ENCODE data around the gene ADAMTS12.

Gene ADAMTS12

DNA sequence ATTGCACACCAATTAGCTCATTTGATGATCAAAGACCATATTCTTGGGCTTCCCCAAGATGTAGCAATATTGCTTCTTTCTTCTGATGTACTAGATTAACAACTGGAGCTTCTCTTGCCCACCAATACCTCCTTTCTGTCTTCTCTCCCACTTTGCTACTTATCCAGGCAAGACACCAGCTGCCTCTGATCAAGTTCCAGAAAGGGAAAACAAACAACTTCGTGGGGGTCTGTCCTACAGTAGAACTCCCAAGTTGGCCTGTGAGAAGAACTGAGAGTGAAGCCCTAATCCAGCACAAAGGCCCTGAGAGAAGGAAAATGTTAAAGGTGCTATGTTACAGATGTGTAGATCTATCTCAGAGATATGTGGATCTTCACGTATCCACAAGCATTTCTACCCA is 44.9 kb downstream of the ADAMTS12 start:
- DNase-seq (ENCODE audit: low read depth), result no peak

DNA sequence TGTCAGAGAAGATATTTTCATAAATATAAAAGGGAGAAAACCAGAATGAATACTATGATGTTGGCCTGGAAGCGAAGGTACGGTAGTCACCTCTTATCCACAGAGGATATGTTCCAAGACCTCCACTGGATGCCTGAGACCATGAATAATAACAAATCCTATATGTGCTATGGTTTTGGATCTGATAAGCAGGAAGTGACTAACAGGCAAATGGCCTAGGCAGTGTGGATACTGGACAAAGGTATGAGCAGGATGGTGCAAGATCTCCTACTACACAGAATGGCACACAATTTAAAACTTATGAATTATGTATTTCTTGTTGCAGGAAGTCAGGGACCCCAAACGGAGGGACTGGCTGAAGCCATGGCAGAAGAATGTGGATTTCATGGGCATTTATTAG is 48.2 kb downstream of the ADAMTS12 start:
- DNase-seq (ENCODE audit: low read depth), result peak; percentile 86

DNA sequence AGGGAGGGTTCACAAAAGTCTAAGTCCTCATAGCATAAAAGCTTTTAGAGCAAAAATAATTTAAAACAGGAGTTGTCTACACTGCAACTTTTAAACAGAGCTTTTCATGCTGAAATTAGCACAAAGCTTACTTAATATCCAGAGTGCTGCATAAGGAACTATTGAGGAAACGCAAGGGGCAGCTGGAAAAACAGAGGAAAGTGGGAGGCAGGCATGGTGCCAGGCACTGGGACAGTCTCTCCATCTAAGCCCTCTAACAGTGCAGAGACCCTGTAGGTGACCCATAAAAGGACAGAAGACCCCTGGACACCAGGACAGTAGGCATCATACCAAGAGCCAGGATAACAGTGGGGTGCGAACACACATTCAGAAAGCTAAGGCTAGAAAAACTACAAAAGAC is 49.3 kb downstream of the ADAMTS12 start:
- no peak for DNase-seq (ENCODE audit: low read depth)

DNA sequence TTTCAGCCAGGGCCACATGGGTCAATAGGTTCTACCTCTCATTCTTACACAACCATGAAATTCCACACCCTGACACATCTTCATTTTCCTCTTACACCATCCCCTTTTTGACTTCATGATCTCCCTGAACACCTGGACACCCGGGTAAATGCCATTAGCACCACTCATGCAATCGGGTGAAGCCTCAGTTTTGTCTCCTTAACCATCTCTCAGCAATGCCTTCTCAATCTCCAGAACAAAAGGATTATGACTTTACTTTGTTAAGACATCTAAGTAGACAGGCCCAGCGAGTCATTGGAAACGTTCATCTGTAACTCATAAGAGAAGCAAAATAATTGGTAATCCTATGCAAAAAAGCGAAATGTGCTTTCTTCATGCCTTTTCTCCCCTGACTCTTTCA is 49.9 kb downstream of the ADAMTS12 start:
- no peak for DNase-seq (ENCODE audit: low read depth)

DNA sequence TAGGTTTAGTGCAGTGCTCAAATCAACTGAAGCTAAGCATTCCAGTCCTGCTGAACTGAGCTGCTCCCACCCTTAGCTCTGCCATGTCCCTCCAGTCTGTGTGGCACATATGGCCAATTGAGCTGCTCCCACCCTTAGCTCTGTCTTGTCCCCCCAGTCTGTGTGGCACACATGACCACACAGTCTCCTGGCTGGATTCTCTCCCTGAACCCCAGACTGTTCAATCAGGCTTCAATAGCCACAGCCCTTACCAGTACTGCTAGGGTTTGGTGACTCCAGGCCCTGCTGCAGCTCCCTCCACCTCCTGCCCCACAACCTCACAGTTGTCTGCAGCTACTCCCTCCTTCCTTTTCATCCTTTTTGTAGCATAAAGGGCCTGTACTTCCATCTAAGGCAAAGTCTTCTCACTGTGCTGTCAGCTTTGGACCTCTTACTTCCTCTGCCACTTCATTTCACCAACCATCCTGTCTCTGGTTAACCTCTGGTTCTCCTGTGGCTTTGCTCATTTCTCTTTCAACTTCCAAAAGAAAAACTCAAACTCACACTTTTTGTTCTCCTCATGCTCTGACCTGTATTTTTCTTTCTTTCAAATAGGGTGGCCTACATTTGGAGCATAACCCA is 50.8 kb downstream of the ADAMTS12 start:
- no peak for DNase-seq (ENCODE audit: low read depth)

DNA sequence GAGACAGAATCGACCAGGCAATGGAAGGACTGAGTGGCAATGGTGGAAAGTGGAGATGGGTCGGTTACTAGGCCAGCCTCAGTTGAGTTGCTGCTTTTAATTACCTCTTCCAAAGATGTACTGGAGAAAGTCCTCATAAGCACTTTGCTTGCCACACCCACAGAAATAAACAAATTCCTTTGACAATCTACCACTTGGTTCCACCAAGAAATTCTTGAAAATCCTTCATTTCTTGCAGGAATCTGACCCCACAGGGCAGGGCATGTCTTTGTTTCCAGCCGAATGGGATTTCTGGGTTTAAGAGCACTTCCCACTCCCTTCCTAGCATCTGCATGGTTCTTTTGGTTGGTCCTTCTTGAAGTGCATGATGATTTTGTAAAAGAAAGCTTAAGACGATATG is 54.5 kb downstream of the ADAMTS12 start:
- no peak for DNase-seq (ENCODE audit: low read depth)

DNA sequence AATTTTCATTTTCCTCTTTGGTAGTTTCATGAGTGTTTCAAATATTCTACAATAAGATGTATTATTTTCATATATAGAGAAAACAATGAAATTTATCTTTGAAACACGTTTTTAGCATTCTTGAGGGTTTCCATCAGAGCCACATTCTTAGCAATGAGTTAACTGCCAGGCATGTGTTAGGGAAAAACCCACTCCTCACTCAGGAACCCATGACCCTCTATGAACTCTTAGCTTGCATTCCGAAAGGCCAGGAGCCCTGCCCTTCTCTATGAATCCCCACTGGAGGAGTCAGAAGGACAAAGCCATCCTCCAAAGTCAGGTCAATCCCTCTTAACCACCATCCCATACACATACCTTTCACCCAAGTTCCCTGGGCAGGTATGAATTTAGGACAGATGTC is 57.5 kb downstream of the ADAMTS12 start:
- DNase-seq (ENCODE audit: low read depth), result peak; percentile 76

DNA sequence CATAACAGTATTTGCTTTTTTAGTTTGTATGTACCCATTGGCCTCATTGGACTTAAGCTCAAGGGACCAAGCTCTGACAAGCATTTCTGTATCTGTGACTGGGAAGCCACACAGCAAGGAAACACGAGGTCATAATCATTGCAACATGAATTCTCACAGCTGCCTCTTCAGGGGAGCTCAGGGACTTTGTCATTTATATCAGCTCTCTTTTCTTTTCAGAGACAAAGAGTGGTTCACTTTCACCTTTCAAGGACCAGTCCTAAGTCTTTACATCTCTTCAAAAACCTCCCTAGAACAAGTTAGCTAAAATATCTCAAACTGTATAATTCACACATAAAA is 58.6 kb downstream of the ADAMTS12 start:
- DNase-seq (ENCODE audit: low read depth), result no peak

DNA sequence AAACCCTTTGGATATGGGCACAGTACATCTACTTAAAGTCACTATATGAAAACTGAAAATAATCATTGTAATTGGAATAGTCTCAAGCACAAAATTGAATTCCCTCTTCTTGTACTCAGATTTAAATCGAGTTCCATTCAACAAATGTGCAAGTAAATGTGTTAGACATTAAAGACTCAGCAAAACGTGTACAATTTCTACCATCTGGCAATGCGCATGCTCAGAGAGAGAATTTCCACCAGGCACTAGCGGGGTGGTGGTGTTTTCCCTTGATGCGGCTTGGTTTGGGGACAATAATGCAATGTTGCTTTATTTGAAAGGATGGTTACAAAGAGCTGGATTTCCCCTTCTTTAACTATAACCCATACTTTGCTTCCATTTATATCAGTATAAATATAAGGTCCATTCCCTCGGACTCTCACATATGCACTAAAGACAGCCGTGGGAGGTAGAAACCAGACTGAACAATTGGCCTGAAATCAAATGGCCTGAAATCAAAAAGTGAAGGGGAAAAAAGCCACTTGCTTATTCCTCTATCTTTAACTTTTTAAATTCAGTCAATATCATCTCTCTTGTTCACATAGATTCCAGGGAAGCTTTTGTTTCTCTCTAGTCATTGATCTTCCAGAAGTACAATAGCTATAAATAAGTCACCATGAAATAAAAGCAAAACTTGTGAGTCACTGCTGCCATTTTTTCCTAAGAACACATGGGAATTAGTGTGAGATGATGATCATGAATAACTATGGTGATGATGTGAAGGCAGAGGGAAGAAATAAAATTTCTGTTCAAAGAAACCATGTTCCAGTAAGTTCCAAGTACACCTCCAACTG is 59.2 kb downstream of the ADAMTS12 start:
- DNase-seq (ENCODE audit: low read depth), result no peak

DNA sequence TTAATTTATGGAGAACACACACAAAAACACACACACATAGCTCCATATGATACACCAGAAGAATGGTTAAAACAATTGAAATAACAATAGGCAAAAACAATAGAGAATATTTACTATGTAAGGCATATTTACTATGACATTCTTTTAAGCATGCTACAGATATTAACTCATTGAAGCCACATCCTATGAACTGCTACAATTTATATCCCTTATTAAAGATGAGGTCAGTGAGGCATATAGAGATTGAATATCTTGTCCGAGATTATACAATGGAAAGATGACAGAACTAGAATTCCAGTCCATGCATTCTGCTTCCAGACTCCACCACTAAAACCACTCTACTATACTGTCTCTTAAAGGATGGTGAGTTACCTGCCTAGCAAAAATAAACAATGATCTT is 60.7 kb downstream of the ADAMTS12 start:
- no peak for DNase-seq (ENCODE audit: low read depth)

DNA sequence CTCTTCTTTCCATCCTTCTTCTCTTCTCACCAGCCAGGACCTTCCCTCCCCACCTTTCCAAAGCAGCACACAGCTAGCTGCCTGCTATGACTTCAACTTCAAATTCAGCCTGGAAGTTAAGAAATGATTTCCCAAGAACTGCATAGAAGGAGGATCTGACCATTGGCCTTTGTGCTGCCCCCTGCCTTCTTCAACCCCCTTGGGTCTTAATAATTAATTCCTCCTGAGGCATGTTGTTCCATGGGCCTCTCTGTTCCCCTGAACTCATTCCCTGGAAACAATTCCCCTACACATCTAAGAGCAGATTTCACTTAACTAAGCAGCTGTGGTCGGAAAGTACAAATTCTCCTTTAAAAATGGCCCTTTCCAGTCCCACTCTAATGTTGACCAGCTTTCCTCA is 62.4 kb downstream of the ADAMTS12 start:
- DNase-seq (ENCODE audit: low read depth), result no peak

DNA sequence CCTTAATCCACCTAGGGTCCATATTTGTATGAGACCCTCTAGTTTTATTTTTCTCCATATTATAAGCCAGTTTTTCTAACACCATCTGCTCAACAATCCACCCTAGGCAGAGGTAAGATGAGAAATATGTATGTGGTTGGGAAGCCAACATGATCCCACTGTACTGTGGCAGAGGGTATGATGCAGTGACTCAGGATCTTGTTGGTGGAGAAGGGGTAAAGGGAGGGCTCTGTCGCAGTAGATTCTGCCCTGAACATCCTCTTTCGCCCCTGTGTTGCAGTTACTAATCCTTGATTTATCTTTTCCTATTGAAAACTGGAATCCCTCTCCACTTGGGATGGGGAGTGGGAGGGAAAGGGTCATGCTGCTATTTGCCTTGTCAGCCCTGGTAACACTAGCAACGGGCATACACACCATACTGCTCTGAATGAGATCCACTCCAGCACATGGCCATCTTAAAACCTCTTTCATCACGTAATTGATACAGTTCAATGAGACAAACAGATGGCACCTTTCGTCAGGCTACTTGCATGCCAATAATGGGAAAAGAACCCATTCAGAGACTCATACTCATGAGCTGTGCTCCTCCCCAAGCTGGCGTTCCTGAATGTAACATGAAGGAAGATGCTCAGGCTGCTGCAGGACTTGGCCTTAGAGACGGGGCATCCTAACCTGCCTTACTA is 63.0 kb downstream of the ADAMTS12 start:
- DNase-seq (ENCODE audit: low read depth), result no peak

DNA sequence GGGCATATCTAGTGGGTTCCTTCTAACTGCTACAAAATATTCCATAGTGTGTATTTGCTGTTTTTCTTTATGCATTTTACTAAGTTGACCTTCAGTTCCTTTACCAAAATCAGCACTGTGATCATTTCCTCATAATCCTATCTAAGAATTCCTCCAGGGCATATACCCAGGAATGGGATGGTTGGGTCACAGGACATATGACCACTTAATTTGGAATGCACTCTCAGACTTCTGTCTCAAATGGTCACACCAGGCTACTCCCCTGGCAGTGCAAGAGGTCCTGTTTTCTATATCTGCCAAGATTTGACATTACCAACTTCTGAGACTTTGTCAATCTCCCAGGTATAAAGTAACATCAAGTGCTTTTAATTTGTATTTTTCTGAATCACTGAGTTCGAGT is 63.9 kb downstream of the ADAMTS12 start:
- DNase-seq (ENCODE audit: low read depth), result no peak

DNA sequence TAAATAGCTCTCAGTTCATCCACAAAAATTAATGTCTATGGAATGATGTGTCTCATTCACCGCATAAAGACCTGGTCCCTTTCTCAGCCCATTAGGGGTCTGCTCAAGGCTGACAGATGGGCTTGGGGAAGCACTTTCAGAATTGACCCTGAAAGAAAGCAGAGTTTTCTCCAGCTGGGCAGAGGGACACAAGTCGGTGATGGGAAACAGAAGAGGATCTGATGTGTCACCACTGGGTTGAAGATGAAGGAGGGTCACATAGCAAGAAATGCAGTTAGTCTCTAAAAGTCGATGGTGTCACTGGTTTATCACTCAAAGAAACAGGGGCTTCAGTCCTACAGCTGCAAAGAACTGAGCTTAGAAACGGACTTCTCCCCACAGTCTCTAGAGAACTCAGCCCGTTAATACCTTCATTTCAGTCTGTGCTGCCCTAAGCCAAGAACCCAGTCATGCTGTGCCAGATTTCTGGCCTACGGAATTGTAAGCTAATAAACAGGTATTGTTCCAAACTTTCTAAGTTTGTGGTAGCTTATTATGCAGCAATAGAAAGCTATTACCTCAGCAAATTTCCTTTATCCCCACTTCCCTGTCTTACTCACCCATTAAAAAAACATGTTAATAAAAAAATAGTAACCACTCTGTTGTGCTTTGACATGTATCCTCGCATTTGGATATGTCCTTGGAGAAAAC is 64.6 kb downstream of the ADAMTS12 start:
- DNase-seq (ENCODE audit: low read depth), result no peak

DNA sequence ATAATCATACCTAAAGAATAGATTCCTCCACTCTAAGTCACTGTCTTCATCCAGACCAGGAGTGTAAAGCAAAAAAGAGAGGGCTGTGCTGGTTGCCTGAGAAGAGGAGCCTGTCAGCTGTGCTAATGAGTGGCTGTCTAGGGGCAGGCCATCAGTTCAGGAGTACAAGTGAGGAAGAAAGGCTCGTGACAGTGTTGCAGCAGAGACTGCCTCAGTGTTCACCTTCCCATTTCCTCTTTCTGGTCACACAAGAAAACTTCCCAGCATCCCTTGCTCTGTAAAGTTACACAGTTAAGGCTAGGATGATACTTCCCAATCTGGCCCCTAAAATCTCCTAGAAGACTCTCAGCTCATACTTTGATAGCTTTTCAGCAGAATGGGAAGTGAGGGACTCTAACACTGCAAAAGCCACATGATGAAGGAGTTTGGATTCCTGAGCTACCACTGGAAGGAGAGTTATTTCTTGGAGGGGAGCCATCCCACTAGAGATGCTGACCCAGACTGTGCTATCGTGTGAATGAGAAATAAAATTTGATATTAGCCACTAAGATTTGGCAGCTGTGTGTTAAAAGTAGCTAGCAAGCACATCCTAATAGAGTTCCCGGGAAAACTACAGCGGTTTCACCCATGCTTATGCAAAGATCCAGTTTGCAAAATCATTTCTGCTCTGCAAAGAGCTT is 67.1 kb downstream of the ADAMTS12 start:
- DNase-seq (ENCODE audit: low read depth), result peak; percentile 72

DNA sequence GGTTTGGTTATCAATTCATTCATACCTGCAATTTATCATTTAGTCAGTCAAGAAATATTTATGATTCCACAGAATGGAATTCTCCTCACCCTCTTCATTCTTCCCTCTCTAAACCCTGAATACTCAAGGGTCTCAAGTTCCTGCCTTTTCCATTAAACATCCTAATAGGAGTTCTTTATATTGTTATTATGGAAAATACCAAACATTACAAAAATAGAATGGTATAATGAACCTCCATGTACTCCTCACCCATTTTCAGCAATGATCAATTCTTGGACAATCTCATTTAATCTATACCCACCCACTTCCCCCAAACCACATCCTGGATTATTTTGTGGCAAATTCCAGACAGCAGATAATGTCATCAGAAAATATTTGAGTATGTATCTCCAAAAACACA is 74.5 kb downstream of the ADAMTS12 start:
- DNase-seq (ENCODE audit: low read depth), result no peak

DNA sequence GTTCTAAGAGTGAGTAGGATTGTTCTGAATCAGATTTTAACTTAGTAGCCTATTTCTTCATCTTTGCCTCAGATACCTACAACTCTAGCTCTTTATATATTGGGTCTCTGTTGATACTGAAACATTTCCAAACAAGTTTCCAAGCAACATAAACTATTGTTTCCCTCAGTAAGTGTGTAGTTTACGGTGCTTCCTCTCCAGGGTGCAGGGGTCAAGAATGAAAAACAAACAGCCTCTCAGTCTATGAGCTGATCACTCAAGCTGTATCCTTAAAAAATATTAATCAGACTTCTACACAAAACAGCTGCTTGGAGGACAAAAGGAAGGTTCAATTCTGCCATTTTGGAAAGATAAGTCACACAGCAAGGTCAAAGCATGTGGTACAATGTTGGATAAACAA is 75.0 kb downstream of the ADAMTS12 start:
- DNase-seq (ENCODE audit: low read depth), result no peak

DNA sequence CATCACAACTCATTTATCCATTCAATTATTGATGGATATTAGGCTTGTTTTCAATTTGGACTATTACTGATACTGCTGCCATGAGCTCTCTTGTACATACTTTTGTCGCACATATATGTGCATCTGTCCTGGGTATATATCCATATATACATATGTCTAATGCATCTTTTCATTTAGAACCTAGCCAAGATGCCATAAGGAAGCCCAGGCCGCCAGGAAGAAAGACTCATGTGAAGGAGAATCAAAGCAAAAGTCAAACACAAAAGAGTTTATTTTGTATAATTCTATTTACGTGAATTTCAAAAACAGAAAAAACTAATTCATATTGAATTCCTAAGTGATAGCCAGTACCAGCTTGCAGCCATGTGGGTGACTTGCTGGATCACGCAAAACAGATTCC is 79.0 kb downstream of the ADAMTS12 start:
- DNase-seq (ENCODE audit: low read depth), result no peak

DNA sequence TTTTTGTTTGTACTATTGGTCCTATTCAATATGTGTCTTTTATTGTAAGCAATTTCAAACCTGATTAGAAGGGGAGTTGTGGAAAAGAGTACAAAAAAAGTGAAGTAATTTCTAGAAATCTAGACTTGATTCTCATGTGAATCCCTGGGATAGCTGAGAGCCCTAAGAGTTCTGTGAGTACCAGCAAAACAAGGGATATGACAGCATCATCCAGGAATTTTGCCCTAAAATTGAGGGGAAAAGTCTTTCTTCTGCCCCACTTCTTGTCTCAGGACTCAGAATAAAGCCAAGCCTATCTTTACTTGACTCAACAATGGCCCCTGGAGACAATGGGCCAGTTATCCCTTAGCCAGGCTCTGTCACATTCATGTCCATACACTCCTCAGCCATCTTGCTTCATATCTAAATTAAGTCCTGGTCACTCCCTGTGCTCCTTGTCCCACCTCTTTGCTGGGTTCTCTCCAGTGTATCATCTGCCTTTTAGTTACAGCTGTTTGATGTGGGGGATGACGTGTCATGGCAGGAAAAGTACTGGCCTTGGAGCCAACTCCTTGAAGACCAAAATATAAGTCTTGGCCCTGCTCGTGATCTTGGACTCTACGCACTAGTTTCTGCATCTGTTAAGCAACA is 81.2 kb downstream of the ADAMTS12 start:
- DNase-seq (ENCODE audit: low read depth), result no peak

DNA sequence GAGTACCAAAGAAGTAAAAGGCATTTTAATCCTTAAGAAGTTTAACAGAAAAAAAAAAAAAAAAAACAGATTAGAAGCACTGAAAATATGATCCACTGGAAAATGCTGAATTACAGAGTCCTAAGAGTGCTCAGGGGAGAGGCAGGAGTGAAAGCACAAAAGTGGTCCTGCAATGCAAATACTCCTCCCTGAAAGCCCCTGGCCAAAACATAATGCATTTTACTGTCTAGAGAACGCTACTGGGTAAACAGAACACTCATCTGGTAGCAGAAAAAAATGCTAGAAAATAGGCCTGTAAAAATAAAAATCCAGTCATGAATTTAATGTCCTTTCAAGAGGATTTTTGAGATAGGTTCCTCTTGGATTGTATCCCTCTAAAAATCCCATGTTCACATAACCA is 81.9 kb downstream of the ADAMTS12 start:
- no peak for DNase-seq (ENCODE audit: low read depth)

DNA sequence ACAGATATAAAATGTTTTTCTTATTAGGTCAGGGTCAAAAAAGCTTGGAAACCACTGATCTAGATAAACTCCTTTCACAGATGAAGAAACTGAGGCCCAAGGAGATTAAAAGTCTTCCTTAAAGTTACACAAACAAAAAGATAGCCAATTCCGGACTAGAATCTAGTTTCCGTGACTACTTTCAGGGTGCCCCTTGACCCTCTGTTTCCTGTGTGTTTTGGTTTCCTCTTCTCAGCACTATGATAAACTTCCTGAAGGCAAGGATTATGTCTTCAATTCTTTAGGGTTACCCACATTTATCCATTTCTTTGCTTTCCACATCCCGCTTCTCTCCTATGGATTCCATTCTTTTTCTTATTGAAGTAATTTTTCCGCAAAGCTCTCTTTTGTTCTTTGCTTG is 83.1 kb downstream of the ADAMTS12 start:
- DNase-seq (ENCODE audit: low read depth), result no peak

DNA sequence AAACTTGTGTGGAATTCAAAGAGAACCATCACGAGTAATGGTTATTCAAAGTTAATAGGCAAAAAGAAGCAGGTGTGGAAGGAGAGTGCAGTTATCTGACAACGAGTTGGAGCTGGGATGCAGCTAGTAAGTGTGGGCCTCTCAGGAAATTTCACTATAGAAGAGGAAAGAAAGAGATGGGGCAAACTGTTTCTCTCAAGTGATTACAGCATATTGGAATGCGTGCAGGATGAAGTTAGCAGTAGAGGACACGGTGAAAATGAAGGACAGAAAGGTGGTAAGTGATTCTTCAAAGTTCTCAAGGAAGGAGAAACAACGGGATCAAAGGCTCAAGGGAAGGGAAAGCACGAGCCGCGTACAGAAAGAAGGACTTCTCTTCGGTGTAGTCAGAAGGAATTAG is 84.0 kb downstream of the ADAMTS12 start:
- DNase-seq (ENCODE audit: low read depth), result no peak

Data from non-pigmented ciliary epithelial cell (primary cell).